Activated naive CD4-positive, alpha-beta T cell treated with anti-CD3 and anti-CD28 coated beads, Interleukin-2, amount 10 ng/mL, durations not matched to agents 7 days and 5 days (primary cell): Measurements from ENCODE around the gene FLT1.

Experiments used
- CTCF ChIA-PET: fragments of 350-600 bp; sonication (Branson Sonifier 250); formaldehyde crosslinking; loops from one replicate; lab custom pipeline; 2021; ENCODE audit warnings: antibody characterized with exemption; lab: Charles Lee
- DNase-seq: peaks from one replicate; pipeline ENCODE4 v3.0.0-alpha.2; 2020
- H3K27ac Mint-ChIP-seq: one replicate; pipeline ENCODE4 v1.8.0; 2021; ENCODE audit warnings: mild to moderate bottlenecking, moderate library complexity, mixed read lengths
- H3K27me3 Mint-ChIP-seq: one replicate; pipeline ENCODE4 v1.8.0; 2021; ENCODE audit warnings: mild to moderate bottlenecking, mixed read lengths
- H3K36me3 Mint-ChIP-seq: one replicate; pipeline ENCODE4 v1.8.0; 2021; ENCODE audit warnings: mixed read lengths
- H3K4me1 Mint-ChIP-seq: one replicate; pipeline ENCODE4 v1.8.0; 2021; ENCODE audit warnings: mixed read lengths
- H3K4me3 Mint-ChIP-seq: one replicate; pipeline ENCODE4 v1.8.0; 2021; ENCODE audit warnings: mild to moderate bottlenecking, moderate library complexity, mixed read lengths
- H3K9me3 Mint-ChIP-seq: one replicate; pipeline ENCODE4 v1.8.0; 2021; ENCODE audit warnings: mixed read lengths

Gene FLT1

DNA sequence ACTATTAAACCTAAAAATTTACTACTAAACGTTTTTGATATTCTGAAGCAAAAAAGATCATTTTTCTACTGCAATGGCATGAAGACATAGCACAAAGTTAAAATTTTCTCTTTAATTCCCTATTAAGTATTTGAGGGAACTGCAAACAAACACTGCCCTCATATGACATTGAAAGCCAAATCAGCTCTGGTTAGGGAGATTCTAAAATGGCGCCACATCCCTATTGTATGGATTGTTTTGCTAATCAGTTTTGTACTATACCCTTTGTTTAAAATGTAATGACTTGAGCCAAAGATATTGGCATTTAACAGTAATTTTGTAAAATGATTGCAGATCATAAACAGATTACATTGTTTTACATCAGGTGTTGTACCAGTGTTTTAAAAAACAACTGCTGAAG lies 65.8 kb downstream of the FLT1 start:
- DNase-seq, result no peak
- CTCF ChIA-PET, result no interaction called here
- peaks cover 10% of the 10 kb centered on the region for H3K4me1 Mint-ChIP-seq
- no peak overlapping the region for H3K4me3 Mint-ChIP-seq
- no peak overlapping the region for H3K27ac Mint-ChIP-seq
- no peaks in the 10 kb centered on the region for H3K36me3 Mint-ChIP-seq
- no peaks in the 10 kb centered on the region for H3K27me3 Mint-ChIP-seq
- no peaks in the 10 kb centered on the region for H3K9me3 Mint-ChIP-seq

DNA sequence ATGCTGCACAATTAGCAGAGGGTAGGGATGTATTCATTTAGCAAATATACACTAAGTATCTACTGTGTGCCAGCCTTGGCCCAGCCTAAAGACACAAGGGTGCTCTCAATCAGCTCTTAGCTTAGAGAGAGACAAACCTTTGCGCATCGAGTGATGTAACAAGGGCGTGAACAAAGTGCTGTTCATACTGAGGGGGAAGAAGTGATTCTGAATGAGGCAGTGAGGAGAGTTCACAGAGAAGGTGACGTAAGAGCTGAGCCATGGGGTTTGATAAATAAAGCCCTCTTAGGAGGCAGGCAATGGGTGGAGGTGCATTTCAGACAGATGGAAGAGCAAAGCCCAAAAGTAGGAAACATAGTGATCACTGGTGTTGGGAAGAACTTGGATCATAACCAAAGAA lies 68.5 kb downstream of the FLT1 start:
- CTCF ChIA-PET, result interaction anchor here (0.7 kb wide), 1 partner anchor 18 kb away, joined by 3 read pairs; no protein-coding TSS in a partner anchor
- H3K27ac Mint-ChIP-seq, result no peak overlapping the region
- no peaks in the 10 kb centered on the region for H3K36me3 Mint-ChIP-seq
- no peak overlapping the region for H3K4me3 Mint-ChIP-seq
- no peaks in the 10 kb centered on the region for H3K9me3 Mint-ChIP-seq
- no peaks in the 10 kb centered on the region for H3K27me3 Mint-ChIP-seq
- no peak for DNase-seq
- peaks cover 27% of the 10 kb centered on the region for H3K4me1 Mint-ChIP-seq

- H3K9me3 Mint-ChIP-seq, result no peaks in the 10 kb centered on the region
- H3K36me3 Mint-ChIP-seq, result no peaks in the 10 kb centered on the region
- no peaks in the 10 kb centered on the region for H3K27me3 Mint-ChIP-seq
- H3K27ac Mint-ChIP-seq, result no peak overlapping the region
- DNase-seq, result no peak
- CTCF ChIA-PET, result no interaction called here
- H3K4me3 Mint-ChIP-seq, result no peak overlapping the region
- H3K4me1 Mint-ChIP-seq, result peaks cover 27% of the 10 kb centered on the region
Observed at GRCh38 chr13:28425793-28426192, 69.1 kb downstream of the FLT1 start.

DNA sequence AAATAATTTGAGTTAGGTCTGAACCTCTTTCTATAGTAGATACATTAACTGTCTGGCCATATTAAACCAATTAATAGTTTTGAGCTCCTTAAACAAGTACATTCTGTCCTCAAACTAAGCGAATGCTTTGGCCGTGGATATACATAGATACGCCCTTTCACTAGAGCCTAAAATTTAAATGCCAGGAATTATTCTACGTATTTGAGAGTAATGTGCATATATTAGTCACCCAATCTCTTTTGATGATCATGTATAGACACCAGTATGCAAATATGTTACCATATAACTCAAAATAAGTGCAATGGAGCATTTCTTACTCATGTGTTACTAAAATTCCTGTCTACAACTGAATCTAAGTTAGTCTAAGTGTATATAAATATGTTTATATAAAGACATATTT lies 70.4 kb downstream of the FLT1 start:
- no peaks in the 10 kb centered on the region for H3K36me3 Mint-ChIP-seq
- H3K27me3 Mint-ChIP-seq, result no peaks in the 10 kb centered on the region
- DNase-seq, result no peak
- CTCF ChIA-PET, result interaction anchor here (0.7 to 1.4 kb wide), 2 partner anchors 11 to 35 kb away, joined by 4 to 5 read pairs; no protein-coding TSS in a partner anchor
- H3K4me3 Mint-ChIP-seq, result no peak overlapping the region
- no peak overlapping the region for H3K27ac Mint-ChIP-seq
- H3K9me3 Mint-ChIP-seq, result no peaks in the 10 kb centered on the region
- peaks cover 17% of the 10 kb centered on the region for H3K4me1 Mint-ChIP-seq

DNA sequence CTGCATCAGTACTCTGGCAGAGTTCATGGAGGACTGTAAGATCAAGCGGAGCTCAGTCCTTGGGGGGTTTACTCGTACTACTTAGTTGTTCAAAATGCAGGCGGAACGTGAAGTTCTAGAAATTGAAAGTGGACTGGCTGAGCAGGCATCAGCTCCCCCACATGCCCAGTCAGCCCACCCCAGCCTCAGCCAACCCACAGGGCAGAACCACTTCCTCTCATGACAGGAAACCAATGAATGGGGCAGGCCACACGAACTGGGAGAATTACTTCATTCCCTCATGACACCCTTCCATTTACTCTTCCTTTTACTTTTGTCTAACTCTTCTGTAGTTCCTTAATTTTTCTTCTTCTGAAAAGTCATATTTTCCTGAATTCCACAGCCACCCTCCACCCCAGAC lies 71.9 kb downstream of the FLT1 start:
- peaks cover 17% of the 10 kb centered on the region for H3K4me1 Mint-ChIP-seq
- no peaks in the 10 kb centered on the region for H3K36me3 Mint-ChIP-seq
- no peak overlapping the region for H3K27ac Mint-ChIP-seq
- H3K9me3 Mint-ChIP-seq, result no peaks in the 10 kb centered on the region
- DNase-seq, result peak; percentile 53
- CTCF ChIA-PET, result interaction anchor here (1.4 kb wide), 1 partner anchor 37 kb away, joined by 5 read pairs; no protein-coding TSS in a partner anchor
- peaks cover 4% of the 10 kb centered on the region for H3K27me3 Mint-ChIP-seq
- no peak overlapping the region for H3K4me3 Mint-ChIP-seq

DNA sequence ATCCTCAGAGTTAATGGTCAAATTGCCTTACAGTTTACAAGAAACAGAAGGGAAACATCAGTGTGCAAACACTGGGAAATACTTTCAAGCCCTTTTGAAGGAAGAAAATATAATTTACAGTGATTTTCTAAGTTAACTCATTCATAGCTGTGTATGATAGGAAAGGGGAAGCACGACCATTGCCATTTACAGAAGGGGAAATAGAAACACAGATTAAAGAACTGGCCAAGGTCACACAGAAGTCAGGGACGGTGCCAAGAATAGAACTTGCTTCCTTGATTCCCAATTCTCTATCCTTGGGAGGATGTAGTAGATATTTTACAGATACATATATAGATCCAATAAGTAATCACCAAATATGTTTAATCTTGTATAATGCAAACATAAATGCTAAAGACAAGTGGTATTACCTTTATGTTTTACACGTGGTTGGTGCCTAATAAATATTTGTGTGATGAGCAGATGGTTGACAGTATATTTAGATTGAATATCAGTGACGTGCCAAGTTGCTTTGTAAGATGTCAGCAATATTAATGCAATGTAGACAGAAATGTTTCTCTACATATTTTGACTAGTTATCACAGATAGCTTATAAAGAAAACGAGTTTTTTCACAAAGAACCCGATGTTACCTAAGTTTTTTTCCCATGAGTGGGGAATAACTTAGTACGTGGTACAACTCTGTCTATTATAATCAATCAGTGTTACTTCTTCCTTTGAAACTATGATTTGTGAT lies 73.1 kb downstream of the FLT1 start:
- Mint-ChIP-seq H3K4me1 (peaks cover 17% of the 10 kb centered on the region), H3K4me3 (no peak overlapping the region), H3K9me3 (no peaks in the 10 kb centered on the region), H3K27me3 (peaks cover 4% of the 10 kb centered on the region), H3K36me3 (no peaks in the 10 kb centered on the region), H3K27ac (no peak overlapping the region)
- no peak for DNase-seq
- CTCF ChIA-PET, result no interaction called here

DNA sequence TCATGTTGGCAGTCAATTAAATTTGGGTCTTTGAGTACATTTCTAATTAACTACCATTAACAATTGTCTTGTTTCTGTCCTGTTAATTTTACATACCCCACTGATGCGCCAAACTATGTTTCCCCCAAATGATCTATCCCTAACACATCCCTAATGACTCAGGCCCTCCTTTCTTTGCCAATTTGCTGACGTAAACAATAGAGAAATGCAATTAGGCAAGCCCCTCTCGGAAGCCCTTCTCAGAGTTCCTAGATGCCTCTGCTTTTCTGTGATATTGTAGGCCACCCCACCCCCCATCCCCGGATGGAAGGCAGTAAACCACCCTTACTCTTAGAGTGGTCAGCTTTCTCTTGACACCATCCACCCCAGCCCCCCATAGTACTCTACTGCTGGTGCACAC lies 74.2 kb downstream of the FLT1 start:
- no peak overlapping the region for H3K27ac Mint-ChIP-seq
- peaks cover 4% of the 10 kb centered on the region for H3K27me3 Mint-ChIP-seq
- H3K4me1 Mint-ChIP-seq, result peaks cover 17% of the 10 kb centered on the region
- no peak overlapping the region for H3K4me3 Mint-ChIP-seq
- H3K9me3 Mint-ChIP-seq, result no peaks in the 10 kb centered on the region
- DNase-seq, result no peak
- CTCF ChIA-PET, result no interaction called here
- H3K36me3 Mint-ChIP-seq, result no peaks in the 10 kb centered on the region

DNA sequence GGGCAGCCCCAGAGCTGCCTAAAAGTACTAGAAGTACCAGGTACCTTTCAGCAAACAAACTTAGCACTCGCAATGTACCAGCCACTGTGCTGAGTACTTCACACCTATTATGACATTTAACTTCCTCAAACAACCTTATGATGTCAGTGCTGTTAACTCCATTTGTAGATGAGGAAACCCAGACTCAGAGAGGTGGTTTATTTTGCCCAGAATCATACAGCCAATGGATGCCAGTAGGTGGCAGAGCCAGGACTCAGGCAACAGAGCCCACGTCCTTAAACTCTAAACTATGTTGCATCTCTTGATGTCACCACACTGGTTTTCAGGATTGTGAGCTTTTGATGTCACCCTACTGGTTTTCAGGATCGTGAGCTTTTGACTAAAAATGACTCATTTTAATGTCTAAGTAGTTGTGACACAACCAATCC lies 78.9 kb downstream of the FLT1 start:
- Mint-ChIP-seq H3K9me3 (no peaks in the 10 kb centered on the region), H3K4me3 (no peak overlapping the region), H3K4me1 (no peaks in the 10 kb centered on the region), H3K27me3 (peaks cover 4% of the 10 kb centered on the region), H3K36me3 (no peaks in the 10 kb centered on the region), H3K27ac (no peak overlapping the region)
- no peak for DNase-seq
- CTCF ChIA-PET, result no interaction called here

DNA sequence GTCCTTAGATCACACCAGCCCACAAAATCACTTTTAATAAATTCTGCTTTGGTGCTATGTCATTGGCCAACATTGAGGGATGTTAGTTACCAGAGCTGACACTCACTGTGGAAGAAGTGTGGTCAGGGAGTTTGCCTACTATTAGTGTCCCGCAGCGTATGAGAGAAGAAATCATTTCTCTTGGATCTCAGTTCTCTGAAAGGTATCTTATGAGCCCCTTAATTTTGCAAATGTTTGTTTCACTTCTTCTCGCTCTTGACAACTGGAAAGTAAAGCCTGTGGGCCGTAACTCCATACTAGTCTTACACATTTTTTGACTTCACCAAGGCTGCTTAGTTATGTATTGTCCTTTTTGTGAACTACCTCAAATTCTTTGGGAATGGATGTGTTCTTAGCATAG lies 80.9 kb downstream of the FLT1 start:
- Mint-ChIP-seq H3K36me3 (no peaks in the 10 kb centered on the region), H3K27me3 (peaks cover 4% of the 10 kb centered on the region), H3K4me3 (no peak overlapping the region), H3K4me1 (peaks cover 3% of the 10 kb centered on the region), H3K27ac (no peak overlapping the region), H3K9me3 (no peaks in the 10 kb centered on the region)
- no peak for DNase-seq
- CTCF ChIA-PET, result interaction anchor here (0.5 to 0.6 kb wide), 2 partner anchors 10 to 87 kb away, joined by 3 to 4 read pairs; no protein-coding TSS in a partner anchor

- H3K27ac Mint-ChIP-seq, result no peak overlapping the region
- no peaks in the 10 kb centered on the region for H3K9me3 Mint-ChIP-seq
- no peak for DNase-seq
- no peaks in the 10 kb centered on the region for H3K27me3 Mint-ChIP-seq
- CTCF ChIA-PET, result no interaction called here
- H3K4me1 Mint-ChIP-seq, result peaks cover 9% of the 10 kb centered on the region
- H3K36me3 Mint-ChIP-seq, result no peaks in the 10 kb centered on the region
- H3K4me3 Mint-ChIP-seq, result no peak overlapping the region
Observed at GRCh38 chr13:28412981-28413380, 81.9 kb downstream of the FLT1 start.

DNA sequence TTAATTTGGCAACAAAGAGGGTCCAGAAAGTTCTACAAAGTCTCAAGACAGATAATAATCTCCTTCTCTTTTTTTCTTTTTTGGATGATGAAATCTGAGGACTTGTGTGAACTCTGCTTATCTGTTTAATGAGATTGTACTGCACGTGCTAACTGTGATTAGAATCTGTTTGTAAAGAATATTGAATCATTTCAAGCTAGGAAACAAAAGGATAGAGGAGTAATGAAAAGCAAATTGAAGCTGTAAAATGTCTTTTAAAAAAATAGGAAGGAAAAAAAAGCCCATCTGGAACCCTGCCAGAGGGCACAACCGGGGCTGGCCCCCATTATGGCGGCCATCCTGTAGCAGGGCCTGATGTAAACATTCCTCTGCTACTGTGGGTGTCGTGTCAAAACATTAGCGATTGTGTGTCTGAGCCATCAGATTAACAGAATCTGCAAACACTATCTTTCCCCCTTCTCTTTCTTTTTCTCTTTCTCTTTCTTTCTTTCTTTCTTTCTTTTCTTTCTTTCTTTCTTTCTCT lies 83.0 kb downstream of the FLT1 start:
- H3K9me3 Mint-ChIP-seq, result no peaks in the 10 kb centered on the region
- H3K4me1 Mint-ChIP-seq, result peaks cover 9% of the 10 kb centered on the region
- H3K27ac Mint-ChIP-seq, result no peak overlapping the region
- no peak for DNase-seq
- H3K27me3 Mint-ChIP-seq, result no peaks in the 10 kb centered on the region
- CTCF ChIA-PET, result no interaction called here
- no peaks in the 10 kb centered on the region for H3K36me3 Mint-ChIP-seq
- H3K4me3 Mint-ChIP-seq, result no peak overlapping the region

- no peaks in the 10 kb centered on the region for H3K36me3 Mint-ChIP-seq
- peaks cover 9% of the 10 kb centered on the region for H3K4me1 Mint-ChIP-seq
- peaks cover 2% of the 10 kb centered on the region for H3K27me3 Mint-ChIP-seq
- H3K4me3 Mint-ChIP-seq, result no peak overlapping the region
- H3K9me3 Mint-ChIP-seq, result no peaks in the 10 kb centered on the region
- H3K27ac Mint-ChIP-seq, result no peak overlapping the region
- CTCF ChIA-PET, result no interaction called here
- DNase-seq, result no peak
Observed at GRCh38 chr13:28410096-28410495, 84.8 kb downstream of the FLT1 start.

DNA sequence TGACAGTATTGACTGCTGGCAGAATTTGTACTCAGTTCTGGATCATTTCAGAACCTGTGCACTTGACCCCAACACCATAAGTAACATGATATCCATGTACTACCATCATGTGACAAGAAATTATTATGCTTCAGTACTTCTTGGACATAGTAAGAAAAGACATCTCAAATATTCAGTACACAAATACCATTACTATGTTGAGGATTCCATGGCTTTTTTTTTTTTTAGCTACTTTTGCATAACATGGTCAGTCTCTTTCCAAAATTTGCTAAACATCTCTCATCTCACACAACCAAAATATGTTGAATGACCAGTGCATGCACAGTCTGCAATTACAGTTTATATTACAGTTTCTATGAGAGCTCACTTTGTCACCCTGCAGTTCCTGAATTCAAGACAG lies 85.3 kb downstream of the FLT1 start:
- H3K27ac Mint-ChIP-seq, result no peak overlapping the region
- H3K27me3 Mint-ChIP-seq, result peaks cover 6% of the 10 kb centered on the region
- peaks cover 9% of the 10 kb centered on the region for H3K4me1 Mint-ChIP-seq
- H3K4me3 Mint-ChIP-seq, result no peak overlapping the region
- H3K9me3 Mint-ChIP-seq, result no peaks in the 10 kb centered on the region
- no peaks in the 10 kb centered on the region for H3K36me3 Mint-ChIP-seq
- CTCF ChIA-PET, result no interaction called here
- no peak for DNase-seq

GRCh38 chr13:28408863-28409262 lies 86.1 kb downstream of the FLT1 start:
- no peak overlapping the region for H3K27ac Mint-ChIP-seq
- CTCF ChIA-PET, result interaction anchor here (0.7 kb wide), 1 partner anchor 18 kb away, joined by 3 read pairs; no protein-coding TSS in a partner anchor
- DNase-seq, result no peak
- peaks cover 9% of the 10 kb centered on the region for H3K4me1 Mint-ChIP-seq
- no peaks in the 10 kb centered on the region for H3K9me3 Mint-ChIP-seq
- no peaks in the 10 kb centered on the region for H3K36me3 Mint-ChIP-seq
- H3K4me3 Mint-ChIP-seq, result no peak overlapping the region
- H3K27me3 Mint-ChIP-seq, result peaks cover 6% of the 10 kb centered on the region

- Mint-ChIP-seq H3K9me3 (no peaks in the 10 kb centered on the region), H3K36me3 (no peaks in the 10 kb centered on the region), H3K4me3 (no peak overlapping the region), H3K27ac (no peak overlapping the region), H3K4me1 (peaks cover 9% of the 10 kb centered on the region), H3K27me3 (peaks cover 6% of the 10 kb centered on the region)
- no peak for DNase-seq
- CTCF ChIA-PET, result interaction anchor here (0.7 kb wide), 1 partner anchor 19 kb away, joined by 3 read pairs; no protein-coding TSS in a partner anchor
Observed at GRCh38 chr13:28408235-28408848, 86.6 kb downstream of the FLT1 start.
